ENCODE results near the gene ANTXR1. TPM values are rescaled to one million over a fixed set of nuclear protein-coding genes. Genes with fewer than 3 reads are reported as not detected.

ANTXR1 gene
- total and polyA plus RNA-seq, 2 donors (not counting 1 experiment from before 2014, with no cell fraction given), result 44.6 to 101 TPM

DNA sequence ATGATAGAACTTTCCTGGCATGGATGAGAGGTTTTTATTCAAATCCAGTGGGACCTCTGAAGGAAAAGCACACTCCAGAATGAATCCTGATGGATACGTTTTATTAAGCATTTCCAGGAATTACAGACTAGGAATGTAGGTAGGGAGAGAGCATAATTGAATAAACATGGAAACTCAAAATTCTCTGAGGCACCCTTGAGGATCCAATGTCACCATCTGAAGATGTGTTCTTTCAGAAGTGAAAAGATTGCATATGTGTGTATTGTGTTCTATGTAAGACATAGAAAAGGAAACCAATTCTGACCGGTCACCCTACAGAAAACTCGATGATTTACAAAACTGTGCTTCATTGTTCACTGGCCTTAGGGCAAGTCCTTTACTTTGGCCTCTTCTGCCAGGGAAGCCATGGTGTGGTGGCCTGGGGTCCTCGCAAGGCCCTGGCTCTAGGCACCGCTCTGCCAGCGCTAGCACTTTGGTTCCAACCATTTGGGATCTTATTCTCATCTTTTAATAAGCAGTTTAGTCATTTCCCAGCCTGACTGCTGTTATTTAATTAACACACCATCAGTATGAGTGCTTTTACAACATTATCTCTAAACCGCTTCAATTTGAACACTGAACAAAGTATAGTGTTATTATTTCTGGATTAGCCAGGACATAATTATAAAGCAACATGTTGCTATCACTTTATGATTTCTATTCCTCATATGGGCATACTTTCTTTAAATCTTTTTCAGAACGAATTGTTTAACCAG, 43.1 kb upstream of the ANTXR1 start:
- no peaks in the 10 kb centered on the region for H3K9me3 ChIP-seq (ENCODE audit: control insufficient read depth, insufficient read depth, low read depth, low read length)
- H2AFZ ChIP-seq (ENCODE audit: low read length), result no peak overlapping the region
- no peak overlapping the region for H3K4me3 ChIP-seq (replicated peaks in 1 of 4; ENCODE audit: control extremely low read depth in 1 of 4, insufficient read depth in 1 of 4, low read depth in 3 of 4, low read length in 4 of 4)
- no peaks in the 10 kb centered on the region for H3K36me3 ChIP-seq (ENCODE audit: control insufficient read depth, insufficient read depth, low read length)
- no peaks in the 10 kb centered on the region for H3K79me2 ChIP-seq (ENCODE audit: control insufficient read depth, insufficient read depth, low read length)
- TF ChIP-seq, protein P1, sequence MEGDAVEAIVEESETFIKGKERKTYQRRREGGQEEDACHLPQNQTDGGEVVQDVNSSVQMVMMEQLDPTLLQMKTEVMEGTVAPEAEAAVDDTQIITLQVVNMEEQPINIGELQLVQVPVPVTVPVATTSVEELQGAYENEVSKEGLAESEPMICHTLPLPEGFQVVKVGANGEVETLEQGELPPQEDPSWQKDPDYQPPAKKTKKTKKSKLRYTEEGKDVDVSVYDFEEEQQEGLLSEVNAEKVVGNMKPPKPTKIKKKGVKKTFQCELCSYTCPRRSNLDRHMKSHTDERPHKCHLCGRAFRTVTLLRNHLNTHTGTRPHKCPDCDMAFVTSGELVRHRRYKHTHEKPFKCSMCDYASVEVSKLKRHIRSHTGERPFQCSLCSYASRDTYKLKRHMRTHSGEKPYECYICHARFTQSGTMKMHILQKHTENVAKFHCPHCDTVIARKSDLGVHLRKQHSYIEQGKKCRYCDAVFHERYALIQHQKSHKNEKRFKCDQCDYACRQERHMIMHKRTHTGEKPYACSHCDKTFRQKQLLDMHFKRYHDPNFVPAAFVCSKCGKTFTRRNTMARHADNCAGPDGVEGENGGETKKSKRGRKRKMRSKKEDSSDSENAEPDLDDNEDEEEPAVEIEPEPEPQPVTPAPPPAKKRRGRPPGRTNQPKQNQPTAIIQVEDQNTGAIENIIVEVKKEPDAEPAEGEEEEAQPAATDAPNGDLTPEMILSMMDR (conservative IDR thresholded peaks at IDR 0.05 in 1 of 2, IDR thresholded peaks at IDR 0.05 in 1 of 2; ENCODE audit: low read depth in 1 of 2, low read length in 2 of 2), result no peak
- no peak for TF ChIP-seq EZH2 (IDR thresholded peaks at IDR 0.05; ENCODE audit: low read length, missing control alignments)
- H3K4me1 ChIP-seq (ENCODE audit: control insufficient read depth, extremely low read depth, insufficient read depth, low read length), result peaks cover 3% of the 10 kb centered on the region
- no peak for DNase-seq (ENCODE audit: low read depth in 2 of 2)
- H4K20me1 ChIP-seq (ENCODE audit: control insufficient read depth, extremely low read depth, insufficient read depth, low read length), result no peaks in the 10 kb centered on the region
- no peaks in the 10 kb centered on the region for H3K27me3 ChIP-seq (ENCODE audit: control insufficient read depth, insufficient read depth, low read length)
- no peak overlapping the region for H3K4me2 ChIP-seq (ENCODE audit: extremely low read depth, insufficient read depth, low read length)
- H3K27ac ChIP-seq (ENCODE audit: insufficient read depth, low read length), result no peak overlapping the region
- no peak overlapping the region for H3K9ac ChIP-seq (ENCODE audit: insufficient read depth, low read length)

GRCh38 chr2:68970566-68971265, 42.3 kb upstream of the ANTXR1 start:
- Histone ChIP-seq H2AFZ (ENCODE audit: low read length) (no peak overlapping the region), H3K9ac (ENCODE audit: insufficient read depth, low read length) (no peak overlapping the region), H3K4me2 (ENCODE audit: extremely low read depth, insufficient read depth, low read length) (no peak overlapping the region), H3K27me3 (ENCODE audit: control insufficient read depth, insufficient read depth, low read length) (no peaks in the 10 kb centered on the region), H3K9me3 (ENCODE audit: control insufficient read depth, insufficient read depth, low read depth, low read length) (no peaks in the 10 kb centered on the region), H3K4me3 (replicated peaks in 1 of 4; ENCODE audit: control extremely low read depth in 1 of 4, insufficient read depth in 1 of 4, low read depth in 3 of 4, low read length in 4 of 4) (no peak overlapping the region), H3K27ac (ENCODE audit: insufficient read depth, low read length) (peak overlapping the region; percentile 60), H3K79me2 (ENCODE audit: control insufficient read depth, insufficient read depth, low read length) (no peaks in the 10 kb centered on the region), H3K36me3 (ENCODE audit: control insufficient read depth, insufficient read depth, low read length) (no peaks in the 10 kb centered on the region), H3K4me1 (ENCODE audit: control insufficient read depth, extremely low read depth, insufficient read depth, low read length) (peaks cover 3% of the 10 kb centered on the region), H4K20me1 (ENCODE audit: control insufficient read depth, extremely low read depth, insufficient read depth, low read length) (no peaks in the 10 kb centered on the region)
- DNase-seq (ENCODE audit: low read depth in 2 of 2), result no peak
- no peak for TF ChIP-seq EZH2 (IDR thresholded peaks at IDR 0.05; ENCODE audit: low read length, missing control alignments)
- TF ChIP-seq, protein P1 (conservative IDR thresholded peaks at IDR 0.05 in 1 of 2, IDR thresholded peaks at IDR 0.05 in 1 of 2; ENCODE audit: low read depth in 1 of 2, low read length in 2 of 2), result no peak

- no peak for TF ChIP-seq EZH2 (IDR thresholded peaks at IDR 0.05; ENCODE audit: low read length, missing control alignments)
- TF ChIP-seq, protein P1 (conservative IDR thresholded peaks at IDR 0.05 in 1 of 2, IDR thresholded peaks at IDR 0.05 in 1 of 2; ENCODE audit: low read depth in 1 of 2, low read length in 2 of 2), result no peak
- Histone ChIP-seq H3K27me3 (ENCODE audit: control insufficient read depth, insufficient read depth, low read length) (no peaks in the 10 kb centered on the region), H3K9ac (ENCODE audit: insufficient read depth, low read length) (no peak overlapping the region), H4K20me1 (ENCODE audit: control insufficient read depth, extremely low read depth, insufficient read depth, low read length) (no peaks in the 10 kb centered on the region), H3K79me2 (ENCODE audit: control insufficient read depth, insufficient read depth, low read length) (no peaks in the 10 kb centered on the region), H2AFZ (ENCODE audit: low read length) (no peak overlapping the region), H3K27ac (ENCODE audit: insufficient read depth, low read length) (peak overlapping the region; percentile 60), H3K4me3 (replicated peaks in 1 of 4; ENCODE audit: control extremely low read depth in 1 of 4, insufficient read depth in 1 of 4, low read depth in 3 of 4, low read length in 4 of 4) (no peak overlapping the region), H3K36me3 (ENCODE audit: control insufficient read depth, insufficient read depth, low read length) (no peaks in the 10 kb centered on the region), H3K4me2 (ENCODE audit: extremely low read depth, insufficient read depth, low read length) (no peak overlapping the region), H3K9me3 (ENCODE audit: control insufficient read depth, insufficient read depth, low read depth, low read length) (no peaks in the 10 kb centered on the region), H3K4me1 (ENCODE audit: control insufficient read depth, extremely low read depth, insufficient read depth, low read length) (peaks cover 3% of the 10 kb centered on the region)
- DNase-seq (ENCODE audit: low read depth in 2 of 2), result peak; percentile 85 to 97
These were observed 41.3 kb upstream of the ANTXR1 start for GRCh38 chr2:68971591-68972231.
